Left ventricle myocardium inferior (tissue), 1 donor: ENCODE measurements around the gene NAA20. TPM values are rescaled to one million over a fixed set of nuclear protein-coding genes. Genes with fewer than 3 reads are reported as not detected.

ENCODE experiments used
- DNase-seq: peaks from one replicate; pipeline ENCODE4 v3.0.0-alpha.2; 2020
- H3K27ac ChIP-seq: fragments of 200-600 bp; replicated peaks from 2 replicates; pipeline ENCODE4 v1.8.0; 2021
- H3K27me3 ChIP-seq: fragments of 200-600 bp; 2 replicates; pipeline ENCODE4 v1.8.0; 2021; ENCODE audit warnings: low read depth
- H3K36me3 ChIP-seq: fragments of 200-600 bp; 2 replicates; pipeline ENCODE4 v1.8.0; 2021
- H3K4me1 ChIP-seq: fragments of 200-600 bp; 2 replicates; pipeline ENCODE4 v1.8.0; 2021
- H3K4me3 ChIP-seq: fragments of 200-600 bp; 2 replicates; pipeline ENCODE4 v1.8.0; 2021; ENCODE audit warnings: mild to moderate bottlenecking, moderate library complexity
- H3K9me3 ChIP-seq: fragments of 200-600 bp; replicated peaks from 2 replicates; pipeline ENCODE4 v1.8.0; 2021
- CTCF ChIP-seq: fragments of 200-600 bp; IDR thresholded peaks from 2 replicates; pipeline ENCODE4 v1.8.0; 2021; ENCODE audit warnings: antibody characterized with exemption, mild to moderate bottlenecking, borderline replicate concordance
- intact Hi-C: fragments of 100-400 bp; cut with micrococcal nuclease; formaldehyde crosslinking; loops from one replicate; pipeline ENCODE4 v1.11.0; 2022
- long read RNA-seq: library from polyadenylated mRNA; unstranded; transcript quantifications from one replicate; pipeline ENCODE4 v2.0.0, GENCODE V29; 2021
- total RNA-seq: library from RNA; stranded (reverse); fragmentation: NEBNext Ultra II Directional; extraction: Animal tissue kit (Norgen Biotek cat#: 25700); gene quantifications from one replicate; pipeline ENCODE4 v1.2.1, GENCODE V29; 2021
- donor health status: DM: no; HTN: yes; CAD: no; lungs with severe emphysema.

The NAA20 gene
- total RNA-seq = 67.5 TPM
- long read RNA-seq, transcript NAA20-202 (6 exons, 1,260 nt) = major isoform, 65 of 74 reads
- long read RNA-seq, partial matches to known transcripts = 2 of 74 reads
- long read RNA-seq, other reads (novel, unspliced or antisense) = 6 of 74 reads

- peak within 1 kb of the TSS; percentile 85 for H3K4me3 ChIP-seq
- no peaks in the 10 kb centered on the region for H3K36me3 ChIP-seq
- peaks cover 62% of the 10 kb centered on the region for H3K4me1 ChIP-seq
- intact Hi-C loops = no loop called here
- H3K27ac ChIP-seq = peak within 1 kb of the TSS; percentile 87
- peak; percentile 87 for TF ChIP-seq CTCF
- DNase-seq = peak; percentile 94
- no peaks in the 10 kb centered on the region for H3K9me3 ChIP-seq
- no peaks in the 10 kb centered on the region for H3K27me3 ChIP-seq
These were observed at the start of gene NAA20 for GRCh38 chr20:20017001-20017843. Gene NAA20 (plus strand): TSS chr20:20017362. CDS start chr20:20017397, 35 bp downstream.

GRCh38 chr20:19967445-19967844, 49.7 kb upstream of the NAA20 start:
- Histone ChIP-seq H3K9me3 (no peaks in the 10 kb centered on the region), H3K4me3 (no peak overlapping the region), H3K27ac (peak overlapping the region; percentile 56), H3K27me3 (no peaks in the 10 kb centered on the region), H3K4me1 (peaks cover 82% of the 10 kb centered on the region), H3K36me3 (peaks cover 97% of the 10 kb centered on the region)
- DNase-seq = no peak
- intact Hi-C loops = no loop called here
- no peak for TF ChIP-seq CTCF

- no peak for TF ChIP-seq CTCF
- intact Hi-C loops = no loop called here
- peaks cover 88% of the 10 kb centered on the region for H3K4me1 ChIP-seq
- no peak for DNase-seq
- no peak overlapping the region for H3K4me3 ChIP-seq
- no peaks in the 10 kb centered on the region for H3K9me3 ChIP-seq
- peaks cover 92% of the 10 kb centered on the region for H3K36me3 ChIP-seq
- peak overlapping the region; percentile 56 for H3K27ac ChIP-seq
- no peaks in the 10 kb centered on the region for H3K27me3 ChIP-seq
These were observed 49.1 kb upstream of the NAA20 start for GRCh38 chr20:19968028-19968427.

GRCh38 chr20:19968466-19969073, 48.6 kb upstream of the NAA20 start:
- TF ChIP-seq CTCF = no peak
- H3K27ac ChIP-seq = peak overlapping the region; percentile 56
- no peak overlapping the region for H3K4me3 ChIP-seq
- H3K4me1 ChIP-seq = peaks cover 89% of the 10 kb centered on the region
- peaks cover 87% of the 10 kb centered on the region for H3K36me3 ChIP-seq
- no peak for DNase-seq
- intact Hi-C loops = no loop called here
- no peaks in the 10 kb centered on the region for H3K9me3 ChIP-seq
- no peaks in the 10 kb centered on the region for H3K27me3 ChIP-seq

- Histone ChIP-seq H3K27ac (peak overlapping the region; percentile 56), H3K4me1 (peaks cover 89% of the 10 kb centered on the region), H3K4me3 (no peak overlapping the region), H3K9me3 (no peaks in the 10 kb centered on the region), H3K27me3 (no peaks in the 10 kb centered on the region), H3K36me3 (peaks cover 81% of the 10 kb centered on the region)
- TF ChIP-seq CTCF = no peak
- intact Hi-C loops = no loop called here
- no peak for DNase-seq
These were observed 48.1 kb upstream of the NAA20 start for GRCh38 chr20:19969106-19969505.
